ENCODE data around the gene ADCY1.
"Not testable (repeated sequence)": the region's sequence is repeated elsewhere in the genome, so short reads cannot be mapped to it uniquely, and the experiment has no call there.

The ADCY1 gene

DNA sequence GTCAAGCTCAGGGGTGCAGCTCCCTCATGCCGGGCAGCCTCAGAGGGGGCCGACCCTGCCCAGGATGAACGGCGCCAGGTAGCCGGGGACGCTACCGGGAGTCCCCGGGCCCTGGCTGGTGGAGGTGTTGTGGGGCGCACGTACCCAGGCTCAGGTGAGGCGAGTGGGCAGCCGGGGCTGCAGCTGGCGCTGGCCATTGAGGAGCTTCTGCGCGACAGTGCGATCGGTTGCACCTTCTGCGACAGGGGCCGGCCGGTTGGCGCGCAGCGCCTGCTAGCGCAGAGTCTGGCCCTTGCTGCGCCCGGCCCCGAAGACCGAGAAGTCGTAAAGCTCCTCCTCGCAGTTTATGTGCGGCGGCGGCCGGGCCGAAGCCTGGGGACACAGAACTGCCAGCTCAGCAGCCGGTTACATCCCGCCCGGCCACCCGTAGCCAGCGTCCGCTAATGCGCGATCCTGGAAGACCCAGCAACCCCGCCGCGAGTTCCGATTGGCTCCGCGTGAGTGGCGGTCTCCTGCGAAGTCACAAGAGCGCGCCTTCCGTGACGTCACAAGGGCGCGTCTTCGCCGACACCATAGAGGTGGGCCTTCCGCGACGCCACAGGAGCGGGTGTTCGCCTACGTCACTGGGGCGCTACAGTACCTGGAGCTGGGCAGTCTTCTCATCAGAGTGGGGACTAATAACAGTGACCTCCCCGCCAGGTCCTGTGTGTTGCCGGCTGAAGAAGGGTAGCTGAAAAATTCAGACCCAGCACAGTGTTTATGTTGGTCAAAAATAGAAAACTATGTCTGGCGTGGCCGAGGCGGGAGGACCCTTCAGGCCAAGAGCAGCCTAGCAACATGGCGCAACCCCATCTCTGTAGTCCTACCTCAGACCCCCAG, 194.6 kb downstream of the ADCY1 start:
- DNase-seq, result peak; percentile 91 to 93

DNA sequence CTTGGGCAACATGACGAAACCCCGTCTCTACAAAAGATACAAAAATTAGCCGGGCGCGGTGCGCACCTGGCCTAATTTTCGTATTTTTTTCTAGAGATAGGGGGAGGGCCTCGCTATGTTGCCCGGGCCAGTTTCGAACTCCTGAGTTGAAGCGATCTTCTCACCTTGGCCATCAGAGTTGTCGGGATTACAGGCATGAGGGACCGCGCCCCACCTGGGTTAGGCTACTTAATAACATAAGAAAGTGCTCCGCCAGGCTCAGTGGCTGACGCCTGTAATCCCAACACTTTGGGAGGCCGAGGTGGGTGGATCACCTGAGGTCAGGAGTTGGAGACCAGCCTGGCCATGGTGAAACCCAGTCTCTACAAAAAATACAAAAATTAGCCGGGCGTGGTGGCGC, 195.5 kb downstream of the ADCY1 start:
- not testable (repeated sequence) for DNase-seq

All from hippocampal formation (tissue), 2 donors.